IMR-90 (cell line): ENCODE results near the gene PARK7. TPM values are rescaled to one million over a fixed set of nuclear protein-coding genes. Genes with fewer than 3 reads are reported as not detected.

Experiments used
- ATAC-seq: fragments of 200-7000 bp; cut with Tn5 transposase; 2 replicates; pipeline ENCODE4 v1.9.1; 2020; ENCODE audit warnings: low read depth, mild to moderate bottlenecking, moderate library complexity
- BruUV-seq: library from RNA; stranded (reverse); fragments of 400-500 nt; replicated peaks from 2 replicates; lab custom pipeline; 2021; lab: Mats Ljungman, UMichigan
- CTCF ChIA-PET: fragments of 300-600 bp; formaldehyde crosslinking; extraction: SDS; loops from one replicate; lab custom pipeline; 2021; ENCODE audit warnings: antibody characterized with exemption; lab: Yijun Ruan, JAX
- POLR2A ChIA-PET: fragments of 300-600 bp; sonication (Branson Sonifier 250); formaldehyde crosslinking; loops from one replicate; lab custom pipeline; 2022; ENCODE audit warnings: antibody characterized with exemption; ENCODE audit not compliant: unreplicated experiment; lab: Charles Lee
- DNase-seq: peaks from one replicate; pipeline ENCODE4 v3.0.0; 2013
- H2AFZ ChIP-seq: replicated peaks from 2 replicates; pipeline ENCODE3; 2013; ENCODE audit warnings: low read length, mild to moderate bottlenecking; ENCODE audit not compliant: poor library complexity
- H2AK5ac ChIP-seq: 2 replicates; pipeline ENCODE4 v1.6.1; 2013; ENCODE audit warnings: low read depth, low read length, inconsistent platforms
- H2AK9ac ChIP-seq: replicated peaks from 2 replicates; pipeline ENCODE3; 2013; ENCODE audit warnings: mild to moderate bottlenecking, low read depth, low read length, moderate library complexity; ENCODE audit not compliant: poor library complexity
- H2BK120ac ChIP-seq: 2 replicates; pipeline ENCODE4 v1.6.1; 2013; ENCODE audit warnings: low read depth, low read length, inconsistent platforms
- H2BK15ac ChIP-seq: 3 replicates; pipeline ENCODE4 v1.6.1; 2013; ENCODE audit warnings: low read depth, low read length, inconsistent platforms
- H2BK20ac ChIP-seq: 2 replicates; pipeline ENCODE4 v1.6.1; 2013; ENCODE audit warnings: low read depth, mild to moderate bottlenecking, inconsistent platforms, low read length, moderate library complexity
- H2BK5ac ChIP-seq: 2 replicates; pipeline ENCODE4 v1.6.1; 2013; ENCODE audit warnings: mild to moderate bottlenecking, low read depth, low read length, inconsistent platforms; ENCODE audit not compliant: poor library complexity, severe bottlenecking
- H3K14ac ChIP-seq: replicated peaks from 2 replicates; pipeline ENCODE4 v1.6.1; 2013; ENCODE audit warnings: low read depth, low read length, inconsistent platforms
- H3K18ac ChIP-seq: 2 replicates; pipeline ENCODE4 v1.6.1; 2013; ENCODE audit warnings: low read depth, low read length, control low read depth
- H3K23ac ChIP-seq: 2 replicates; pipeline ENCODE4 v1.6.1; 2013; ENCODE audit warnings: low read depth, low read length, inconsistent platforms
- H3K27ac ChIP-seq: 2 replicates; pipeline ENCODE4 v1.5.1; 2013; ENCODE audit warnings: mild to moderate bottlenecking, control low read depth, low read length; ENCODE audit not compliant: insufficient read depth
- H3K27me3 ChIP-seq: 2 replicates; pipeline ENCODE4 v1.6.1; 2013; ENCODE audit warnings: low read length; ENCODE audit not compliant: control insufficient read depth, insufficient read depth
- H3K36me3 ChIP-seq: 2 replicates; pipeline ENCODE4 v1.6.1; 2013; ENCODE audit warnings: low read length, mixed read lengths; ENCODE audit not compliant: control insufficient read depth, insufficient read depth
- H3K4ac ChIP-seq: 2 replicates; pipeline ENCODE4 v1.6.1; 2013; ENCODE audit warnings: low read depth, low read length, inconsistent platforms
- H3K4me1 ChIP-seq: 2 replicates; pipeline ENCODE4 v1.6.1; 2013; ENCODE audit warnings: low read length, mixed read lengths; ENCODE audit not compliant: control insufficient read depth, insufficient read depth
- H3K4me2 ChIP-seq: 2 replicates; pipeline ENCODE4 v1.6.1; 2013; ENCODE audit warnings: low read depth, mild to moderate bottlenecking, control low read depth, low read length, moderate library complexity
- H3K4me3 ChIP-seq: 2 replicates; pipeline ENCODE4 v1.5.1; 2013; ENCODE audit warnings: low read depth, mild to moderate bottlenecking, control low read depth, low read length, moderate library complexity; ENCODE audit not compliant: insufficient read depth
- H3K56ac ChIP-seq: 2 replicates; pipeline ENCODE4 v1.6.1; 2013; ENCODE audit warnings: low read length, inconsistent platforms; ENCODE audit not compliant: insufficient read depth; ENCODE audit errors: extremely low read depth
- H3K79me1 ChIP-seq, 2 experiments: 2 replicates each; pipeline ENCODE4 v1.6.1; 2013; ENCODE audit warnings: low read length in 2 of 2, inconsistent platforms in 1 of 2, low read depth in 1 of 2
- H3K9ac ChIP-seq: 2 replicates; pipeline ENCODE4 v1.6.1; 2013; ENCODE audit warnings: low read depth, low read length, control low read depth
- H3K9me1 ChIP-seq: 2 replicates; pipeline ENCODE4 v1.6.1; 2013; ENCODE audit warnings: low read length, inconsistent platforms; ENCODE audit not compliant: insufficient read depth
- H3K9me3 ChIP-seq: 2 replicates; pipeline ENCODE4 v1.6.1; 2013; ENCODE audit warnings: low read length; ENCODE audit not compliant: control insufficient read depth, insufficient read depth
- H4K20me1 ChIP-seq: 2 replicates; pipeline ENCODE4 v1.6.1; 2013; ENCODE audit warnings: low read length, inconsistent platforms; ENCODE audit not compliant: insufficient read depth
- H4K5ac ChIP-seq: 2 replicates; pipeline ENCODE4 v1.6.1; 2013; ENCODE audit warnings: mild to moderate bottlenecking, low read depth, low read length, control low read depth
- H4K8ac ChIP-seq, 2 experiments: 2 replicates each; pipeline ENCODE4 v1.6.1; 2013; ENCODE audit warnings: low read depth in 2 of 2, low read length in 2 of 2, control low read depth in 1 of 2, inconsistent platforms in 1 of 2
- H4K91ac ChIP-seq: 2 replicates; pipeline ENCODE4 v1.6.1; 2013; ENCODE audit warnings: low read depth, low read length, inconsistent platforms; ENCODE audit not compliant: insufficient read depth
- CEBPB ChIP-seq: IDR thresholded peaks from 2 replicates; pipeline ENCODE4 v1.6.1; 2012; ENCODE audit warnings: low read depth, low read length, improper control_type of control experiment
- SMC3 ChIP-seq: fragments of 150-350 bp; IDR thresholded peaks from 2 replicates; pipeline ENCODE4 v1.6.1; 2016; ENCODE audit warnings: low read depth, mild to moderate bottlenecking, antibody characterized with exemption, low read length, moderate library complexity
- WGBS, 2 experiments: methylation state at CpG; one replicate each; pipeline versions ENCODE4 v1.1.5 to v1.1.7; 2013; ENCODE audit warnings: missing lambda C conversion rate in 2 of 2; ENCODE audit not compliant: insufficient read length in 1 of 2; ENCODE audit errors: extremely low coverage in 2 of 2; 5-methylcytosine and 5-hydroxymethylcytosine counted together
- dilution Hi-C: fragments of 300-500 bp; cut with HindIII; formaldehyde crosslinking; loops from one replicate; pipeline ENCODE4 v1.14.3; 2018; ENCODE audit warnings: low sequenced_read_pairs; ENCODE audit not compliant: unreplicated experiment
- in situ Hi-C: fragments of 300-500 bp; cut with MboI; formaldehyde crosslinking; loops from 3 replicates; pipeline ENCODE4 v1.14.3; 2019; ENCODE audit warnings: low sequenced_read_pairs, inconsistent platforms, mixed read lengths
- intact Hi-C: fragments of 100-400 bp; cut with micrococcal nuclease; formaldehyde crosslinking; loops from 2 replicates; pipeline ENCODE4 v1.10.0; 2022
- polyA plus RNA-seq, 3 experiments: library from polyadenylated mRNA; depleted of rRNA; stranded (reverse); fragments of >200 nt; gene quantifications; 2 replicates each; pipeline ENCODE4 v1.2.3, GENCODE V29; 2012; ENCODE audit warnings: low replicate concordance in 1 of 3
- total RNA-seq: library from RNA; depleted of rRNA; stranded (reverse); fragments of >200 nt; gene quantifications from 2 replicates; pipeline ENCODE4 v1.2.3, GENCODE V29; 2012

The PARK7 gene
- total and polyA plus RNA-seq, 2 of the 4 experiments (the other 2 are of a cell fraction), result 207 to 357 TPM

DNA sequence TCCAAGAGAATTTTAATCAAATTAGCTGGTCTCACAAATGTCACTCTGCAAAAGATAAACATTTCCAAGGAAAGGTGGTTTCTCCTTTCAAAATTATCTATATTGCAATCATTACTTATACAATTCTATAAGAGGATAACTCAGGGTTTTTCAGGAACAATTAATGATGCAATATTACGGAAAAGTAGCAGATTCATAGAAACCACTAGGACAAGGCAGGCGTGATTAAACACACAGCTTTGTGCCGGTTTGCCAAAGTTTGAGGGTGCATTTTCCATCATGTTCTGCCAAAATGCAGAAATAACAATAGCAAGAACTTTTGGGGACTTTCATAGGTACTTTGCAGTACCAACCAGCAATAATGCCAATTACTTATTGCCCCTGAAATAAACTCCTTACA, 21.5 kb upstream of the PARK7 start:
- Histone ChIP-seq H3K4me1 (peaks cover 8% of the 10 kb centered on the region), H4K5ac (no peak overlapping the region), H3K56ac (no peak overlapping the region), H3K36me3 (no peaks in the 10 kb centered on the region), H3K27ac (no peak overlapping the region), H2BK20ac (no peak overlapping the region), H2AK9ac (no peak overlapping the region), H3K4me3 (no peak overlapping the region), H2AFZ (no peak overlapping the region), H2AK5ac (no peak overlapping the region), H4K8ac (no peak overlapping the region), H3K27me3 (peaks cover 31% of the 10 kb centered on the region), H2BK15ac (no peak overlapping the region), H3K18ac (no peak overlapping the region), H3K4me2 (no peak overlapping the region), H4K20me1 (no peaks in the 10 kb centered on the region), H3K23ac (no peak overlapping the region), H2BK120ac (no peak overlapping the region), H3K9me1 (peaks cover 8% of the 10 kb centered on the region), H3K9me3 (no peaks in the 10 kb centered on the region), H3K9ac (no peak overlapping the region), H4K91ac (no peak overlapping the region), H2BK5ac (no peak overlapping the region), H3K14ac (no peak overlapping the region), H3K79me1 (no peaks in the 10 kb centered on the region), H3K4ac (no peak overlapping the region)
- ATAC-seq (no peak), DNase-seq (no peak)
- TF ChIP-seq CEBPB (peak; percentile 19; the same call in 1 of the 2 replicates), SMC3 (no peak)
- intact Hi-C loops, result no loop called here
- BruUV-seq, result no TSS peak
- dilution Hi-C loops, result no loop called here
- in situ Hi-C loops, result no loop called here
- ChIA-PET POLR2A (no interaction called here), CTCF (no interaction called here)
- WGBS, 2 experiments, result no CpG with 5 or more reads among the region's 3 CpGs
